HL-60 (cell line): ENCODE data around the gene PRKCE.

Source experiments
- DNase-seq, 2 experiments: peaks; one replicate each; pipeline ENCODE4 v3.0.0-alpha.2; 2010 to 2020; ENCODE audit warnings: low read depth in 1 of 2, low spot score in 1 of 2
- H3K27ac ChIP-seq: fragments of 250-450 bp; sonication (Bioruptor Pico); replicated peaks from 2 replicates; pipeline ENCODE4 v1.5.1; 2020; ENCODE audit warnings: mild to moderate bottlenecking, moderate library complexity
- H3K27me3 ChIP-seq: fragments of 250-450 bp; sonication (Bioruptor Pico); 2 replicates; pipeline ENCODE4 v1.5.1; 2021; ENCODE audit warnings: mild to moderate bottlenecking, moderate library complexity; ENCODE audit not compliant: insufficient read depth, poor library complexity, severe bottlenecking
- H3K4me3 ChIP-seq: replicated peaks from 2 replicates; pipeline ENCODE4 v1.5.1; 2011; ENCODE audit warnings: mild to moderate bottlenecking, control low read depth, low read length; ENCODE audit not compliant: insufficient read depth
- GABPA ChIP-seq: IDR thresholded peaks from 2 replicates; pipeline ENCODE4 v1.6.1; 2012; ENCODE audit warnings: low read depth
- POLR2AphosphoS5 ChIP-seq: IDR thresholded peaks from 2 replicates; pipeline ENCODE4 v1.6.1; 2012; ENCODE audit warnings: low read depth
- SPI1 ChIP-seq: IDR thresholded peaks from 2 replicates; pipeline ENCODE4 v1.6.1; 2012; ENCODE audit warnings: low read depth, mild to moderate bottlenecking, borderline replicate concordance
- TF ChIP-seq, protein P1 (sequence below): IDR thresholded peaks from 2 replicates; pipeline ENCODE4 v1.6.1; 2012; ENCODE audit warnings: low read depth; ENCODE audit not compliant: insufficient replicate concordance
- TF ChIP-seq, protein P2 (sequence below): IDR thresholded peaks from one replicate; pipeline ENCODE4 v1.5.1; 2011; ENCODE audit warnings: low read length, control low read depth, inconsistent platforms; ENCODE audit not compliant: insufficient read depth

The PRKCE gene

DNA sequence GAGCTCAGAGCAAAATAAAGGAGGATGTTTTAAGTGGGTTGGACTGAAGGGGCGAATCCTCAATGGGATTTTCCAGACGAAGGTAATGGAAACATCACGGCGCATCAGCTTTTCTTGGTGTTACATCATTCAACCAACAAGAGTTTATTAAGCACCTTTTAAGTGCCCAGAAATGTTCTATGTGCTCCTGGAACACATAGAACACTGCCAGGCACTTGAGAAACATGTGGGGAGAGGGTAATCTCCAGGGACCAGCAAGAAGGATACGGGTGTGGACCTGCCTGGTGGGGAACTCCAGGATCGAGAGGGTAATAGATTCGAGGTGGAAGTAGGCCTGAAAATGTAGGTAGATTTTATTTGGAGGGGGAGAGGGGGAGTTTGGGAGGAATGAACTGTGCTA, 168.6 kb downstream of the PRKCE start:
- DNase-seq: no peak
- TF ChIP-seq, protein P1, sequence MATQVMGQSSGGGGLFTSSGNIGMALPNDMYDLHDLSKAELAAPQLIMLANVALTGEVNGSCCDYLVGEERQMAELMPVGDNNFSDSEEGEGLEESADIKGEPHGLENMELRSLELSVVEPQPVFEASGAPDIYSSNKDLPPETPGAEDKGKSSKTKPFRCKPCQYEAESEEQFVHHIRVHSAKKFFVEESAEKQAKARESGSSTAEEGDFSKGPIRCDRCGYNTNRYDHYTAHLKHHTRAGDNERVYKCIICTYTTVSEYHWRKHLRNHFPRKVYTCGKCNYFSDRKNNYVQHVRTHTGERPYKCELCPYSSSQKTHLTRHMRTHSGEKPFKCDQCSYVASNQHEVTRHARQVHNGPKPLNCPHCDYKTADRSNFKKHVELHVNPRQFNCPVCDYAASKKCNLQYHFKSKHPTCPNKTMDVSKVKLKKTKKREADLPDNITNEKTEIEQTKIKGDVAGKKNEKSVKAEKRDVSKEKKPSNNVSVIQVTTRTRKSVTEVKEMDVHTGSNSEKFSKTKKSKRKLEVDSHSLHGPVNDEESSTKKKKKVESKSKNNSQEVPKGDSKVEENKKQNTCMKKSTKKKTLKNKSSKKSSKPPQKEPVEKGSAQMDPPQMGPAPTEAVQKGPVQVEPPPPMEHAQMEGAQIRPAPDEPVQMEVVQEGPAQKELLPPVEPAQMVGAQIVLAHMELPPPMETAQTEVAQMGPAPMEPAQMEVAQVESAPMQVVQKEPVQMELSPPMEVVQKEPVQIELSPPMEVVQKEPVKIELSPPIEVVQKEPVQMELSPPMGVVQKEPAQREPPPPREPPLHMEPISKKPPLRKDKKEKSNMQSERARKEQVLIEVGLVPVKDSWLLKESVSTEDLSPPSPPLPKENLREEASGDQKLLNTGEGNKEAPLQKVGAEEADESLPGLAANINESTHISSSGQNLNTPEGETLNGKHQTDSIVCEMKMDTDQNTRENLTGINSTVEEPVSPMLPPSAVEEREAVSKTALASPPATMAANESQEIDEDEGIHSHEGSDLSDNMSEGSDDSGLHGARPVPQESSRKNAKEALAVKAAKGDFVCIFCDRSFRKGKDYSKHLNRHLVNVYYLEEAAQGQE: no peak
- TF ChIP-seq GABPA (no peak), POLR2AphosphoS5 (no peak), SPI1 (no peak)
- TF ChIP-seq, protein P2, sequence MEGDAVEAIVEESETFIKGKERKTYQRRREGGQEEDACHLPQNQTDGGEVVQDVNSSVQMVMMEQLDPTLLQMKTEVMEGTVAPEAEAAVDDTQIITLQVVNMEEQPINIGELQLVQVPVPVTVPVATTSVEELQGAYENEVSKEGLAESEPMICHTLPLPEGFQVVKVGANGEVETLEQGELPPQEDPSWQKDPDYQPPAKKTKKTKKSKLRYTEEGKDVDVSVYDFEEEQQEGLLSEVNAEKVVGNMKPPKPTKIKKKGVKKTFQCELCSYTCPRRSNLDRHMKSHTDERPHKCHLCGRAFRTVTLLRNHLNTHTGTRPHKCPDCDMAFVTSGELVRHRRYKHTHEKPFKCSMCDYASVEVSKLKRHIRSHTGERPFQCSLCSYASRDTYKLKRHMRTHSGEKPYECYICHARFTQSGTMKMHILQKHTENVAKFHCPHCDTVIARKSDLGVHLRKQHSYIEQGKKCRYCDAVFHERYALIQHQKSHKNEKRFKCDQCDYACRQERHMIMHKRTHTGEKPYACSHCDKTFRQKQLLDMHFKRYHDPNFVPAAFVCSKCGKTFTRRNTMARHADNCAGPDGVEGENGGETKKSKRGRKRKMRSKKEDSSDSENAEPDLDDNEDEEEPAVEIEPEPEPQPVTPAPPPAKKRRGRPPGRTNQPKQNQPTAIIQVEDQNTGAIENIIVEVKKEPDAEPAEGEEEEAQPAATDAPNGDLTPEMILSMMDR: no peak
- no peak overlapping the region for H3K27ac ChIP-seq
- H3K27me3 ChIP-seq: no peaks in the 10 kb centered on the region
- no peak overlapping the region for H3K4me3 ChIP-seq

DNA sequence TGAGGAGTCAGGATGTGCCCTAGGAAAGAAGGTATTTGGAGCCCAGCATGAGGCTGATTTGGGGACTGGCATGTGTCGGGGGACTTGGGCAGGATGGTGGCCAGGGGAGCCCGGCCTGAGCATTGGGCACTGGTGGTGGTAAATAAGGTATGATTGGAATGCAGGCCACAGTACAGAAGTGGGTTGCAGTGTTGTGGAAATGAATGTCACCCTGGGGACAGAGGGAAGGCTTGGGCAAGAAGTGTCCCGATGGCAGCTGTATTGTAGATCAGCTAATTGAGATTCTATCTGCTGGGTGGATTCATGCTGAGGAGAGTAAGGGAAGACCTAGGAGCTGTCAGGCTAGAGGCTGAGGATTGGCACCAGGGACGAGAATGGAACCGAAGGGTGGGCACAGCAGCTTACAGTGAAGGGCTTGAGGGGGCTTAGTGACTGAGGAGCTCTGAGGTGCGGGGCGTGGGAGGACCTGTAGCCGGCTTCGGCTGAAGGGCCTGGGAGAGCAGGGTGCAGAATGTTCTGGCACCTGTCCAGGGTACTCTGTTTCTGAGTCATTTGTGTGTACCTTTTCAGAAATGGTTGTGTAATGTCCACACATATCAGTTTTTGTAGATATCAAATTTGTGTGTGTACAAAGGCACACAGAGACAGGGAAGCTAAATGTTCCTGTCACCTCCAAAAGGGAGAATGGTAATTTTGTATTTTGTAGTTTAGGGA, 170.2 kb downstream of the PRKCE start:
- DNase-seq: no peak
- H3K27ac ChIP-seq: no peak overlapping the region
- no peaks in the 10 kb centered on the region for H3K27me3 ChIP-seq
- TF ChIP-seq GABPA (no peak), SPI1 (no peak), POLR2AphosphoS5 (no peak)
- TF ChIP-seq, protein P1: no peak
- TF ChIP-seq, protein P2: no peak
- no peak overlapping the region for H3K4me3 ChIP-seq

DNA sequence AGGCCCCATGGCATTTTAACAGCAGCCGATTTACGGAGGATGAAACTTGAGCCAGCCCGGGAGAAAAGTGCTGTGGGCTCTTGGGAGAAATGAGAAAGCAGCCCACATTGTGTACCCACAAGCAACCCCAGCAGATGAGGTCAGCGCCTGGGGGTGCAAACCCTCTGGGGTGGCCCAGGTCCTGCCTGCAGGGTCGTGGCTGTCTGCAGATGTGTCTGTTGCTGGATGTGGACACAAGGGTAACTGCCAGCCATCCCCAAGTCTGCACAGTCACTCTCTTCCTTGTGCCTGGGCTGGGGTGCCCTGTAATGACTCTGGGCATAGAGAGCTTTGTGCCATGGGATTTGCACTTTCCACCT, 170.8 kb downstream of the PRKCE start:
- Histone ChIP-seq H3K4me3 (no peak overlapping the region), H3K27ac (no peak overlapping the region), H3K27me3 (no peaks in the 10 kb centered on the region)
- DNase-seq: no peak
- no peak for TF ChIP-seq GABPA
- TF ChIP-seq, protein P1: no peak
- TF ChIP-seq POLR2AphosphoS5: no peak
- TF ChIP-seq, protein P2: no peak
- TF ChIP-seq SPI1: no peak
